Coronary artery (tissue), 2 donors: ENCODE data around the gene SPECC1L.

Source experiments
- DNase-seq: peaks from one replicate; pipeline ENCODE4 v3.0.0-alpha.2; 2017; ENCODE audit warnings: low spot score
- H3K27ac ChIP-seq, 2 donors: fragments of 200-600 bp; sonication (generic); one replicate each; pipeline ENCODE4 v1.5.1; 2016 to 2019
- H3K4me3 ChIP-seq: fragments of 200-600 bp; sonication (generic); 2 replicates; pipeline ENCODE4 v1.5.1; 2016; ENCODE audit warnings: mild to moderate bottlenecking, moderate library complexity
- CTCF ChIP-seq: fragments of 200-600 bp; sonication (generic); IDR thresholded peaks from one replicate; pipeline ENCODE4 v1.5.1; 2019; ENCODE audit warnings: antibody characterized with exemption

SPECC1L gene

GRCh38 chr22:24389680-24390079 lies 119.0 kb downstream of the SPECC1L start:
- no peak overlapping the region for H3K4me3 ChIP-seq
- TF ChIP-seq CTCF = no peak
- DNase-seq = no peak
- peak overlapping the region in 1 of 2 donors; percentile 4 for H3K27ac ChIP-seq

GRCh38 chr22:24390156-24390555 lies 119.5 kb downstream of the SPECC1L start:
- no peak for DNase-seq
- Histone ChIP-seq H3K27ac (peak overlapping the region; percentile 4 to 69), H3K4me3 (no peak overlapping the region)
- TF ChIP-seq CTCF = no peak

GRCh38 chr22:24390576-24390975 lies 119.9 kb downstream of the SPECC1L start:
- Histone ChIP-seq H3K4me3 (no peak overlapping the region), H3K27ac (peak overlapping the region; percentile 4 to 76)
- no peak for DNase-seq
- TF ChIP-seq CTCF = no peak

- no peak for TF ChIP-seq CTCF
- Histone ChIP-seq H3K4me3 (no peak overlapping the region), H3K27ac (peak overlapping the region in 1 of 2 donors; percentile 76)
- no peak for DNase-seq
Measured at GRCh38 chr22:24391836-24392217, 121.2 kb downstream of the SPECC1L start.

- no peak for DNase-seq
- Histone ChIP-seq H3K27ac (no peak overlapping the region), H3K4me3 (no peak overlapping the region)
- TF ChIP-seq CTCF = no peak
Measured at GRCh38 chr22:24392218-24392931, 121.7 kb downstream of the SPECC1L start.

GRCh38 chr22:24393012-24393559 lies 122.5 kb downstream of the SPECC1L start:
- Histone ChIP-seq H3K4me3 (no peak overlapping the region), H3K27ac (no peak overlapping the region)
- no peak for DNase-seq
- TF ChIP-seq CTCF = no peak

GRCh38 chr22:24393848-24394247 lies 123.2 kb downstream of the SPECC1L start:
- H3K27ac ChIP-seq = no peak overlapping the region
- no peak overlapping the region for H3K4me3 ChIP-seq
- no peak for DNase-seq
- no peak for TF ChIP-seq CTCF
